SK-N-MC (cell line): ENCODE measurements around the gene WNK1.

Experiments used
- EZH2 ChIP-seq: fragments of 200-600 bp; sonication (generic); IDR thresholded peaks from one replicate; pipeline ENCODE4 v1.6.1; 2017; ENCODE audit warnings: antibody characterized with exemption
- FOXP2 ChIP-seq: optimal IDR thresholded peaks from 2 replicates; pipeline ENCODE3; 2011; ENCODE audit warnings: mild to moderate bottlenecking, moderate library complexity; ENCODE audit not compliant: insufficient read depth; ENCODE audit errors: extremely low read length, control extremely low read depth
- POLR2AphosphoS5 ChIP-seq: IDR thresholded peaks from 2 replicates; pipeline ENCODE4 v1.6.1; 2012; ENCODE audit warnings: mild to moderate bottlenecking, low read depth, low read length, borderline replicate concordance

DNA sequence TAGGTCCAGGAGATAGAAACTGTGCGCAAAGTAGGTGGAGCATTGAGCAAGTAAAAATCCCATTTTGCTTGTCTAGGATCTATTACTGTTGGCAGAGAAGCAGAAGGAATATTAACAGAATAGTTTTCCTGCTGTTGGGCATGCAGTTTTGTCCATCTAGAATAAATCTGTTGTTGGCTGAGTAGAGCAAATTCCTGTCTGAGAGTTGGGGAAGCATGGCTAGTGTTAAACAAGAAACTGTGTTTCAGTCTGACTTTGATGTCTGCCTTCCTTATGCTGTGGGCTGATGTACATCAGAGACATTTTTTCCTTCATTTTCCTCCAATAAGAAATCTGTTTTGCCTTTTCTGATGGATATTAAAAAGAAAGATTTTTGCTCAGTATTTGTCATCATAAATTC lies 99.0 kb downstream of the WNK1 start:
- TF ChIP-seq POLR2AphosphoS5 (no peak), EZH2 (no peak), FOXP2 (no peak)
